AG04450 (cell line): ENCODE results near the gene BABAM1. TPM values are rescaled to one million over a fixed set of nuclear protein-coding genes. Genes with fewer than 3 reads are reported as not detected.

Experiments used
- CTCF ChIA-PET: fragments of 300-600, 350-600 bp; formaldehyde crosslinking; extraction: SDS; loops from one replicate; lab custom pipeline; 2022; ENCODE audit warnings: antibody characterized with exemption, inconsistent platforms; lab: Charles Lee
- POLR2A ChIA-PET: fragments of 350-600 bp; formaldehyde crosslinking; extraction: SDS; loops from one replicate; lab custom pipeline; 2021; ENCODE audit warnings: antibody characterized with exemption, inconsistent platforms; lab: Yijun Ruan, JAX
- DNase-seq: peaks from one replicate; pipeline ENCODE4 v3.0.0-alpha.2; 2011; ENCODE audit warnings: low read depth, low spot score
- H3K27ac ChIP-seq: one replicate; pipeline ENCODE4 v1.5.1; 2012; ENCODE audit warnings: low read depth, low read length, control low read depth
- H3K27me3 ChIP-seq: one replicate; pipeline ENCODE4 v1.6.0; 2012; ENCODE audit warnings: low read length; ENCODE audit not compliant: control insufficient read depth, insufficient read depth
- H3K4me3 ChIP-seq: 2 replicates; pipeline ENCODE4 v1.5.1; 2011; ENCODE audit warnings: mild to moderate bottlenecking, low read depth, low read length, control low read depth
- H3K9me3 ChIP-seq: 2 replicates; pipeline ENCODE4 v1.5.1; 2012; ENCODE audit warnings: low read length; ENCODE audit not compliant: control insufficient read depth, insufficient read depth
- CTCF ChIP-seq: IDR thresholded peaks from 2 replicates; pipeline ENCODE4 v1.5.1; 2011; ENCODE audit warnings: low read depth, low read length, control low read depth, inconsistent platforms
- polyA plus RNA-seq: library from polyadenylated mRNA; depleted of rRNA; stranded (reverse); fragments of >200 nt; gene quantifications from 2 replicates; pipeline ENCODE4 v1.2.3, GENCODE V29; 2011

BABAM1 gene
- polyA plus RNA-seq, 1 experiment, result 98.6 TPM

- TF ChIP-seq CTCF, result no peak
- ChIA-PET POLR2A (no interaction called here), CTCF (interaction anchor here (0.9 to 3.6 kb wide), 2 partner anchors 9 to 15 kb away, joined by 3 to 16 read pairs; no protein-coding TSS in a partner anchor)
- Histone ChIP-seq H3K27ac (peak overlapping the region; percentile 47), H3K4me3 (peak overlapping the region; percentile 72), H3K9me3 (no peaks in the 10 kb centered on the region; the same call in 1 of the 2 replicates), H3K27me3 (no peaks in the 10 kb centered on the region)
- DNase-seq, result no peak
These were observed 35.3 kb downstream of the BABAM1 start for GRCh38 chr19:17302391-17303166.

GRCh38 chr19:17303167-17303939, 36.1 kb downstream of the BABAM1 start, which contains the start of gene ABHD8:
Gene ABHD8, minus strand, starts transcription at chr19:17303425. Its CDS starts 1,809 bp downstream, at chr19:17301616.
- CTCF ChIA-PET, result interaction anchor here (0.9 to 3.6 kb wide), 2 partner anchors 10 to 15 kb away, joined by 3 to 16 read pairs; no protein-coding TSS in a partner anchor
- TF ChIP-seq CTCF, result peak; percentile 47
- H3K4me3 ChIP-seq, result peak within 1 kb of the TSS; percentile 72
- no peaks in the 10 kb centered on the region; the same call in 1 of the 2 replicates for H3K9me3 ChIP-seq
- H3K27ac ChIP-seq, result peak within 1 kb of the TSS; percentile 47
- DNase-seq, result peak; percentile 90
- POLR2A ChIA-PET, result no interaction called here
- no peaks in the 10 kb centered on the region for H3K27me3 ChIP-seq

DNA sequence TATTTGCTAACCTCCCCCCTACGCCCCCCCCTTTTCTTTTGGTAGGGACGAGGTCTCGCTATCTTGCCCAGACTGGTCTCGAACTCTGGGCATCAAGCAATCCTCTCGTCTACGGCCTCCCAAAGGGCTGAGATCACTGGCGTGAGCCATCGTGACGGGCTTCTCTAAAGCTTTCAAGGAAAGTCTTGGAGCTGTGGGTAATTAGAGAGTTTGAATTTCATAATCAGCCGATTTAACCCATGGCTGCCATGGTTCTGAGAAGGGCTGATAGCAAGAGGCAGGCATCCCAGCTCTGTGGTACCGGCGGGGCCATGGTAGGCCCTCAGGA, 36.7 kb downstream of the BABAM1 start:
- no peak for DNase-seq

DNA sequence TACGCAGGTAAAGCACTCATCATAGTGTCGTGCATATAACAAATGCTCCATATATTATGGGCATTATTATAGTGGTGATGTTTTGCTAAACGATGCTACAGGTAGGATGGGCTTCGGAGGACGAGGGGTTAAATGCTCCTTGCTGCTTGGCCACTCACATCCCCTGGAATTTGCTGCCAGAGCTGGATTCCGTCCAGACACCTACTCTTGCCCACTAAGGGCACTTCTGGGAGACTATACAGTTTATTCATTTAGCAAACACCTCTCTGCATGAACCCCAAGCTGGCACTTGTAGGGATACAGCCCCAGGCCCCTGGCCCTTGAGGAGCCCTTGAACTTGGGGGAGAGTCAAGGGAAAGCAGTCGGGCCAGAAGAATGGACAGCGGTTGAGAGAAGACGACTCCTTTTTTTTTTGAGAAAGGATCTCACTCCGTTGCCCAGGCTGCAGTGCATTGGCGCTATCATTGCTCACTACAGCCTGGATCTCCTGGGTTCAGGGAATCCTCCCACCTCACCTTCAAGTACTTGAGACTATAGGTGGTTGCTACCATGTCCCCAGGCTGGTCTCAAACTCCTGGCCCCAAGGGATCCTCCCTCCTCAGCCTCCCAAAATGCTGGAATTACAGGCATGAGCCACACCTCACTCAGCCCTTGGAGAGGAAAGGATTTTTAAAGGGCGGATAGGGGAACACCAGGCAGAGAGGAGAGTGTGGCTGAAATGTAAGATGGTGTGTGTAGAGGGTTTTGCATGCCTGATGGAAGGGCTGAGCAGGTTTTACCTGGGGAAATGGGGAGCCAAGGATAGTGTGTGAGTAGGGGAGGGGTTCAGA, 37.4 kb downstream of the BABAM1 start:
- POLR2A ChIA-PET, result interaction anchor here (0.5 to 2.0 kb wide), 8 partner anchors 12 to 1109 kb away, joined by 3 to 11 read pairs (median 4); no protein-coding TSS in a partner anchor
- no peak for DNase-seq
- no peaks in the 10 kb centered on the region; the same call in 1 of the 2 replicates for H3K9me3 ChIP-seq
- peak overlapping the region; percentile 52 for H3K27ac ChIP-seq
- H3K27me3 ChIP-seq, result no peaks in the 10 kb centered on the region
- no peak for TF ChIP-seq CTCF
- CTCF ChIA-PET, result interaction anchor here (0.7 to 3.6 kb wide), 8 partner anchors 7 to 139 kb away, joined by 3 to 16 read pairs (median 4); partner anchors contain the start of gene ANKLE1
- no peak overlapping the region for H3K4me3 ChIP-seq

More for the DNA sequence above, 36.7 kb downstream of the BABAM1 start:
- no peak for TF ChIP-seq CTCF
- Histone ChIP-seq H3K9me3 (no peaks in the 10 kb centered on the region; the same call in 1 of the 2 replicates), H3K27me3 (no peaks in the 10 kb centered on the region), H3K4me3 (no peak overlapping the region), H3K27ac (no peak overlapping the region)
- ChIA-PET CTCF (interaction anchor here (0.9 to 3.6 kb wide), 2 partner anchors 11 to 16 kb away, joined by 3 to 16 read pairs; no protein-coding TSS in a partner anchor), POLR2A (interaction anchor here (2.0 kb wide), 1 partner anchor 11 kb away, joined by 11 read pairs; no protein-coding TSS in a partner anchor)
